Mammary epithelial cell (primary cell): Measurements from ENCODE around the gene CASKIN1.

Experiments
- EZH2 ChIP-seq: IDR thresholded peaks from 2 replicates; pipeline ENCODE4 v1.6.1; 2012; ENCODE audit warnings: low read length, inconsistent platforms, borderline replicate concordance
- TF ChIP-seq, protein P1 (sequence below), 2 donors: IDR thresholded peaks in 1 of 2; conservative IDR thresholded peaks in 1 of 2; 2 replicates each; pipeline ENCODE4 v1.5.1; 2011 to 2012; ENCODE audit warnings: inconsistent platforms in 2 of 2, low read length in 2 of 2, mild to moderate bottlenecking in 2 of 2, control low read depth in 1 of 2, low read depth in 1 of 2; ENCODE audit not compliant: insufficient read depth in 1 of 2; ENCODE audit errors: extremely low read depth in 1 of 2

DNA sequence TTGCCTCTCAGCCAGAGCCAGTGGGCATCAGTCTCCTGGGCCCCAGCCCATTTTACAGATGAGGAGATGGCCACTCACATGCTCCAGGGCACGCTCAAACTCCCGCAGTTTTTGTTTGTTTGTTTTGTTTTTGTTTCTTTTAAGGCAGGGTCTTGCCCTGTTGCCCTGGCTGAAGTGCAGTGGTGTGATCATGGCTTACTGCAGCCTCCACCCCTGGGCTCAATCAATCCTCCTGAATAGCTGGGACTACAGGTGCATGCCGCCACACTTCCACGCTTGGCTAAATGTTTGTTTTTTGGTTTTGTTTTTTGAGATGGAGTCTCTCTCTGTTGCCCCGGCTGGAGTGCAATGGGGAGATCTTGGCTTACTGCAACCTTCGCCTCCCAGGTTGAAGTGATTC, 30.5 kb upstream of the CASKIN1 start:
- TF ChIP-seq, protein P1, sequence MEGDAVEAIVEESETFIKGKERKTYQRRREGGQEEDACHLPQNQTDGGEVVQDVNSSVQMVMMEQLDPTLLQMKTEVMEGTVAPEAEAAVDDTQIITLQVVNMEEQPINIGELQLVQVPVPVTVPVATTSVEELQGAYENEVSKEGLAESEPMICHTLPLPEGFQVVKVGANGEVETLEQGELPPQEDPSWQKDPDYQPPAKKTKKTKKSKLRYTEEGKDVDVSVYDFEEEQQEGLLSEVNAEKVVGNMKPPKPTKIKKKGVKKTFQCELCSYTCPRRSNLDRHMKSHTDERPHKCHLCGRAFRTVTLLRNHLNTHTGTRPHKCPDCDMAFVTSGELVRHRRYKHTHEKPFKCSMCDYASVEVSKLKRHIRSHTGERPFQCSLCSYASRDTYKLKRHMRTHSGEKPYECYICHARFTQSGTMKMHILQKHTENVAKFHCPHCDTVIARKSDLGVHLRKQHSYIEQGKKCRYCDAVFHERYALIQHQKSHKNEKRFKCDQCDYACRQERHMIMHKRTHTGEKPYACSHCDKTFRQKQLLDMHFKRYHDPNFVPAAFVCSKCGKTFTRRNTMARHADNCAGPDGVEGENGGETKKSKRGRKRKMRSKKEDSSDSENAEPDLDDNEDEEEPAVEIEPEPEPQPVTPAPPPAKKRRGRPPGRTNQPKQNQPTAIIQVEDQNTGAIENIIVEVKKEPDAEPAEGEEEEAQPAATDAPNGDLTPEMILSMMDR (conservative IDR thresholded peaks at IDR 0.05 in 1 of 2, IDR thresholded peaks at IDR 0.05 in 1 of 2; ENCODE audit: extremely low read depth in 1 of 2, insufficient read depth in 1 of 2, low read depth in 1 of 2, low read length in 2 of 2): no peak
- no peak for TF ChIP-seq EZH2
